LHCN-M2 (cell line): ENCODE measurements around the gene SOCS3. TPM values are rescaled to one million over a fixed set of nuclear protein-coding genes. Genes with fewer than 3 reads are reported as not detected.

Source experiments
- DNase-seq: peaks from one replicate; pipeline ENCODE4 v3.0.0-alpha.2; 2012; ENCODE audit warnings: low read depth
- total RNA-seq: library from RNA; depleted of rRNA; stranded (reverse); fragments of >200 nt; gene quantifications from 2 replicates; pipeline ENCODE4 v1.2.3, GENCODE V29; 2014

The SOCS3 gene
- total RNA-seq, 1 experiment from 2014 or later, result 29.3 TPM

GRCh38 chr17:78368348-78368747, 8.5 kb upstream of the SOCS3 start:
- no peak for DNase-seq

- DNase-seq, result no peak
Measured at GRCh38 chr17:78367193-78367592, 7.3 kb upstream of the SOCS3 start.

GRCh38 chr17:78366109-78366848, 6.4 kb upstream of the SOCS3 start:
- peak; percentile 51 for DNase-seq

DNA sequence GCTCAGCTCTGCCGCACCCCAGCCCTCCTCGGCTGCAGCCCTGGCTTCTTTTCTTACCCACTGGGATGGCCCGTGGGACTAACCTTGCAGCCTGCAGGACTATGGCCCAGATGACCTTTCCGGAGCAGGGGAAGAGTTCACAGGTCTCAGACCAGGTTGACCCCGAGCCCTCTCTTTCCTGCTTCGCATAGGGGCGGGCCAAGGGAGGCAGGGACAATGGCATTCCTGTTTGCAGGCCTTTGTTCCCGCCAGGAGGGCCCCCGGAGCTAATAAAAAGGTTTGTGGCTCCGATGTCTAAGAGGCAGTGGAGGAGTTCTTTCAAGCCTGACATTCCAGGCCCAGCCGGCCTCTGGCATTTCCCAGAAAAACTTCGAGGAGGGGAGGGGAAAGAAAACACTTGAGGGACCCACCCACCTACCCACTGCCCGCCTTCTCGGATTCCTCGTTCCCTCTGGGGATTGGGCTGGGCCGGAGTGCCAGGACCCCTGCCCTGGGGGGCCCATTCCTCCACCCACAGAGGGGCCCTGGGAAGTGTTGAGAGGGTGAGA, 5.8 kb upstream of the SOCS3 start:
- DNase-seq, result no peak

DNA sequence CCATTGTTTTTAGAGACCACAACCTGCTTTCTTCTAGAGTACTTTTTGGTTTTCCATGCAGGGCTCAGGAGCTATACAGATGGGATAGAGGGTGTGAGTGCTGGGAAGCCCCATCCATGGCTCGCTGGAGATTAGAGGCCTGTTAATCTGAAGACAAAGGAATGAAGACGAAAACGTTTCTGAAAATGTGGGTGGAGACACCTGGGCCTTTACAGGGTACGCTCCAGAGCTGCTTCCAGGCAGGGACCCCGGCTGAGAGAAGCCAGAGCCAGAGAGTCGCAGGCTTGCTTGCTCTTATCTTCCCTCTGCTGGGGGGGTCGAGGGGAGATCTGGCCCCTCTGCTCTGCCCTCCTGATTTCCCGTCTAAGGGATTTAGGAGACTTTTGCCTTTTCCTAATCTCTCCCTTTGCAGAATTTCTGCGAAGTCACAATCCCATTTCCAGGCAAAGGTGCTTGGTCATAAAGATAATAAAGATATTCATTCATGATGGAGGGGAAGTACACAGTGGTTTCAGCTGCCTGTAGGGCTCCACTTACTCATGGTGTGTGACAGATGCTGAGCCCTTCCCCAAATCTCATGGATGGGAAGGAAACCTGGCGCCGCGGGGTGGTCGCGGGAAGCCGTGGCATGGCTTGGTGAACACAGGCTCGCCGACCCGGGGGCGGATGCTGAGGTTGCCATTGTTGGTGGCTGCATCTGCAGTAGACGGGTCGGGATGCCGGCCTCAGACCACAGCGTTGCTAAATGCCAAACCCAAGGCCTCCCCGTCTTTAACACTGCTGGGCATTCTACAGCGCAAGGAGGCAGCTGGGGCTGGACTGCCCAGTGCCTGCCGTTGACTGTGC, 4.8 kb upstream of the SOCS3 start:
- peak; percentile 37 for DNase-seq

- DNase-seq, result no peak
Measured at GRCh38 chr17:78362671-78363070, 2.8 kb upstream of the SOCS3 start.

GRCh38 chr17:78362232-78362631, 2.4 kb upstream of the SOCS3 start:
- DNase-seq, result no peak

GRCh38 chr17:78361225-78361701, 1.4 kb upstream of the SOCS3 start:
- no peak for DNase-seq

DNA sequence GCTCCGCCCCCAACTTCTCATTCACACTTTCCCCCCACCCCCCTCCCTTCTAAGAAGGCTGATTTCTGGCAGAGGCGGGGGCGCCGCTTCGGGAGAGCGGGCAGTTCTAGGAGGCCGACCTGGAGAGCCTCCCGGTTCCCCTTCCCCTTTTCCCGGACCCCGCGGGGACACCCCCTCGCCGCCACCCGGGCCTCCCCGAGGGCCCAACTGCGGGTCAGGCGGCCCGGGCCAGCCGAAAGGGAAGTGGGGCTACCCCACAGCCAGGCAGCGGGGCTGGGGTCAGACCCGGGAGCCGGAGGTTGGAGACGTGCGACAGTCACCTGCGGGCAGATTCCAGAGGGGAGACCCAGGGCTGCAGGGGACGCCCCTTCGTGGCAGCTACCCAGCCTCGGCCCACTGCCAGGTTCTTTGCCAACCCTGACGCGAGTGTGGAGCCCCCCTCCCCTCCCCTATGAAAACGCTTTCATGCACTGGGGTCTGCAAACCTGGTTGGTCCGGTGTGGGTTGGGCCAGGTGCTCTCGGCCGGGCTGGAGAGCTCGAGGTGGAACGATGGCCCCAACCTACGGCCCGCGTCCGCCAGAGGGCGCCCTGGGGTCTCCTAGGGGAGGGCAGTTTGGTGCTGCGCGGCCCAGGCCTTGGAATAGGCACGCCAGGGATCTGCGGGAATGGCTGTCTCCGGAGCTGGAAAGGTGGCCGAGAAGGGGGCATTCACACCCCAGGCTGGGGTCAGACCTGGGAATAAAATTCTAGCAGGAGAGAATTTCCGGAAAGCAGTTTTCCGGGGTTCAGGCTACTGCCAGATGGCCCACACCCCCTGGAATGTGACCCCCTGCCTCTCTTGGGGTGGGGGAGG, 721 bp upstream of the SOCS3 start:
- peak; percentile 74 for DNase-seq

- peak; percentile 40 for DNase-seq
Measured at GRCh38 chr17:78359321-78359996, 418 bp downstream of the SOCS3 start.

GRCh38 chr17:78358538-78359320, 1.1 kb downstream of the SOCS3 start:
- peak; percentile 41 for DNase-seq

DNA sequence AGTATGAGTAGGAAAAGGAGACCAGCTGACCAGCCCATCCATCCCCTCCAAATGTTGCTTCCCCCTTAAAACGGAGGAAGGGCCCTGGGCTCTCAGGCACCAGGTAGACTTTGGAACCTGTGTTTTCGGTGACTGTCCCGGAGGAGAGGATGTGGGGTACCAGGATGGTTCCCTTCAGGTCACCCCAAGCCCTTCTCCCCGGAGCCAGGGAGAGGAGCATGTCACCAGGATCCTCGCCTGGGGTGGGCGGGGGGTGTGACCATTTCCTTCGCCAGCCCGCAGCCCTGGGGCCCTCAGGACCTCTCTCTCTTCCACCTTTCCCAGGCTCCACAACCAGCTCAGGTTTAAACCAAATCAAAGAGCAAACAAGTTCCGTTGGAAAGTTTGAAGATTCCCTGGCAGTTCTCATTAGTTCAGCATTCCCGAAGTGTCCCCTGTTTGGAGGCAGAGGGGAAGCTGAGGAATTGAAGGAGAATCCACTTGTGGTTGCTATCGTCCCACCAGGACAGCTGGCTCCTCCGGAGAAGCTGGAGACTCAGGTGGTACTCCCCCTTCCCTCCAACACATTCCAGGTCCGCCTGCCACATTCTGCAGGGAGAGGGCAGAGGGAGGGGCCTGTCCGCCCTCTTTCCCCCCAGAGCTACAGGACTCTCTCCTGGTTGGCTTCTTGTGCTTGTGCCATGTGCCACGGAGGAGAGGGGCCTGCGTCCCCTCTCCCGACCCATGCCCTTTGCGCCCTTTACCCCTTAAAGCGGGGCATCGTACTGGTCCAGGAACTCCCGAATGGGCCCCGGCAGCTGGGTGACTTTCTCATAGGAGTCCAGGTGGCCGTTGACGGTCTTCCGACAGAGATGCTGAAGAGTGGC, 2.0 kb downstream of the SOCS3 start:
- no peak for DNase-seq

DNA sequence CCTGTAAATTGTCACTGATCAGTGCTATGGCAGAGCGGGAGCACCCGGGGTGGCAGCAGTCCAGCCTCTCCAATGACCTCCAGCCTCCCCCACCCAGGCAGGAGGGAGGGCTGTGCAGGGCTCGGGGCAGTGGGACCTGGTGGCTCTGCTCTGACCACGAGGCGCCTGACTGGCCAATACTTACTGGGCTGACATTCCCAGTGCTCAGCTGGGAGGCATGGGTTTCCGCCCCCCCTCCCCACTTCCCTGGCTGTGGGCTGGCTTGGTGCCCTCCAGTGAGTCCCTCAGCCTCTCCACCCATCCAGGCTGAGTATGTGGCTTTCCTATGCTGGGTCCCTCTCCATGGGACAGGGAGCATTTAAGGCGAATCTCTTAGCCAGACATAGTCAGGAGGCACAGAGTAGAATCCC, 2.7 kb downstream of the SOCS3 start:
- peak; percentile 55 for DNase-seq

DNA sequence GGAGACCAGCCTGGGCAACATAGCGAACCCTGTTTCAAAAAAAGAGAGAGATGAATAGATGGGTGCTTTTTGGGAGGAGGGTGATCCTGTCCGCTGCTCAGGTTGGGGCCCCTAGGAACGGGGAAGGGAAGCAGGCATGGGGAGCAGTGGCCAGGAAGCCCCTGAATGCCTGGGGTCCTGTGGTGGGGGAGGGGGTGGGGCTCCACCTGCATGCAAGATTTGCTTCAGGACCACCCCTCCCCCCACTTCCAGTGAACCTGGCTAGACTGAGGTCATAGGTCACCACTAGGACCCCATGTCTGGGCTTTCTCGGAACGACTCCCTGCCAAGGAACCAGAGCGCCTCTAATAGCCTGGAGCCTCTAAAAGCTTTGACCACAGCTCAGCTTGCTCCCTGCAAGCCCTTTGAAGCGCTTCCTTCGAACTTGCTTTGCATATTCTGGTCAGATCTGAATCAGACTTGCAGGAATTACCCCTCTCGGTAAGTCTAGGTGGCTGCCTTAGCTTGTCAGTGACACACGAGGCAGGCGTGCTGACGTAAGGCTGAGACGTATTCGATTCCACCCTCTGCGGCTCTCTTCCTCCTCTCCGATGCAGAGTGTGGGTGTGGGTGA, 3.7 kb downstream of the SOCS3 start:
- no peak for DNase-seq

- DNase-seq, result no peak
Measured at GRCh38 chr17:78355701-78356100, 4.2 kb downstream of the SOCS3 start.

GRCh38 chr17:78355045-78355641, 4.7 kb downstream of the SOCS3 start:
- DNase-seq, result no peak

GRCh38 chr17:78353834-78354233, 6.0 kb downstream of the SOCS3 start:
- DNase-seq, result no peak

DNA sequence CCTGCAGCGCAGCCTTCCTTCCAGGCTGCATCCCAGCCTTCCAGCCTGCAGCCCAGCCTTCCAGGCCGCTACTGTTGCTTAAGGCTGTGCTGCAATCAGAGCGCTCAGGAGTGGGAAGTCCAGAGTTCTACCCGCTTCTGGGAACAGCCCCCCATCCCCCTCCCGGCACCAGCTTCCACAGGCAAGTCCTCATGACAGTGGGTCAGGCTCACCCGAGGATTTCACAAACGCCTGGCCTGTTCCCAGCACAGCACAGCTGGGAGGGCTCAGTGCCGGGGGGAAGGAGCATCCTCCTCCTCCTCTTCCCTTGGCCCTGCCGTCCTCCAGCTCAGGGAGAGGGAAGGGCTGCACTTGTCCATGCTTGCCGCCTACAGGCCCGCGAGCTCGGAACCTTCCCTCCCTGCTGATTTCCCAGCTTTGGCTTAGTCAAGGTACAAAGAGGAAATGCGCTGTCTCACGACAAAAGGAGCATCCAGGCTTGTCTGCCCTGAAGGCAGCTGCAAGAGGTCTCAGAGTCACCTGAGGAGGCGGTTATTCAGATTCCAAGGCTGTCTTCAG, 8.3 kb downstream of the SOCS3 start:
- DNase-seq, result peak; percentile 81
